Colon (tissue), 2 donors: ENCODE measurements around the gene NBPF1.
A peak's percentile ranks its signal among the peaks of the same experiment; 100 is the strongest.
"Not testable (repeated sequence)": the region's sequence is repeated elsewhere in the genome, so short reads cannot be mapped to it uniquely, and the experiment has no call there.

ENCODE experiments used
- FAIRE-seq: peaks from 2 replicates; lab custom pipeline; 2012; peaks lifted over from hg19 to GRCh38; lab: Jason Lieb, UNC
- donor health status: control.
- donor health status: control.

NBPF1 gene

GRCh38 chr1:16545682-16546095 is 67.7 kb downstream of the NBPF1 start:
- not testable (repeated sequence) for FAIRE-seq

DNA sequence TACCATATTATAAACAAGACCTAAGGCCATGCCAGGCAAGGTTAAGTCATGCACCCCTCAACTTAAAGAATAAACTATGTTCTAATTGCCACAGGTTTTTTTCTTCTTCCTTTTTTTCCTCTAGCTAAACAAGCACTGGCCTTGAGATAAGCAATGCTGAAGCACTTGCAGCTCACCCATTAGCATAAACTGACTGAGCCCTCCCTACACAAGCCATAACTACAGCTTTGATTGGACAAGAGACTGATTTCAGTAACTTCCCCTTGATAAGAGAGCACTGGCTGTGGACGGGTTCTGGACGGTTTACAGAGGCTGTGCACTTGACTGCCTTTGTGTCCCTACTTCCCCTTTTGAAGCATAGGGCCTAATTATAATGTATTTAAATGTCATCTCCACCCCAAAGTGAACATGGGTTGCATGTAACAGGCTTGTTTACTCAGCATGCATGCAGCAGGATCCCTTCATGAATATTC is 72.9 kb downstream of the NBPF1 start:
- peak; percentile 82 for FAIRE-seq

DNA sequence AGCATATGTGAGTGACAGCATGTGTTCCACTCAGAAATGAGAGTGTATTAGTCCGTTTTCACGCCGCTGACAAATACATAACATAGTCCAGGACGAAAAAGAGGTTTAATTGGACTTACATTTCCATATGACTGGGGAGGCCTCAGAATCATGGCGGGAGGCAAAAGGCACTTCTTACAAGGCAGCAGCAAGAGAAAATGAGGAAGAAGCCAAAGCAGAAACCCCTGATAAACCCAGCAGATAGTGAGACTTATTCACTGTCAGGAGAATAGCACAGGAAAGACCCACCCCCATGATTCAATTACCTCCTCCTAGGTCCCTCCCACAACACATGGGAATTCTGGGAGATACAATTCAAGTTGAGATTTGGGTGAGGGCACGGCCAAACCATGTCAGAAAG is 75.8 kb downstream of the NBPF1 start:
- not testable (repeated sequence) for FAIRE-seq

- not testable (repeated sequence) for FAIRE-seq
Measured at GRCh38 chr1:16536796-16537195, 76.6 kb downstream of the NBPF1 start.

- not testable (repeated sequence) for FAIRE-seq
Measured at GRCh38 chr1:16535898-16536297, 77.5 kb downstream of the NBPF1 start.

- not testable (repeated sequence) for FAIRE-seq
Measured at GRCh38 chr1:16535487-16535886, 77.9 kb downstream of the NBPF1 start.

GRCh38 chr1:16534829-16535456 is 78.4 kb downstream of the NBPF1 start:
- FAIRE-seq = not testable (repeated sequence)

DNA sequence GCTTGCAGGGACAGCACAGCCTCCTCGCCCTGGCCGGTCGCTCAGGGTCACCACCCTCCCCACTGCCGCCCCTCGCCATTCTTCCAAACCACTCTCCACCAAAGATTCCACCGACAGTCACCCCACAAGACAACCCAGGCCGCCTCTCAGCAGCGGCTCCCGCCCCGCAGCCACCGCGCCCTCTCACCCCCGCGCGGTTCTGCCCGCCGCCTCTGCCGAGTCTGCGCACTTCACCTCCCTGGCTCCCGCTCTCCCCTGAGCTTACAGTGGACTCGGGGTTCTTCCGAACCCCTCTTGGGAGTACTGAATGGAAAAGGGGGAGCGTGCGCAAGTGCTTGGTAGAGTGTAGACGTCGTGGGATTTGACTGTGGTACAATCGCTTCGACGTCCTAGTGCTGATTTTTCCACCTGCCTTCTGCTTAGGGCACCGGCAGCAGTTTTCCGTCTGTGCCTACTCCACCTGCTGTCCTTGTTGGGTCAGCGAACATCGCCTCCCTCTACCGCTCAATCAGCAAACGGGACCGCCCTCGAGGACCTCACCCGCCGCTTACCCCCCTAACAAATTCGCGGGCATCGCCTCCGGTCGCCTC is 79.0 kb downstream of the NBPF1 start:
- not testable (repeated sequence) for FAIRE-seq

DNA sequence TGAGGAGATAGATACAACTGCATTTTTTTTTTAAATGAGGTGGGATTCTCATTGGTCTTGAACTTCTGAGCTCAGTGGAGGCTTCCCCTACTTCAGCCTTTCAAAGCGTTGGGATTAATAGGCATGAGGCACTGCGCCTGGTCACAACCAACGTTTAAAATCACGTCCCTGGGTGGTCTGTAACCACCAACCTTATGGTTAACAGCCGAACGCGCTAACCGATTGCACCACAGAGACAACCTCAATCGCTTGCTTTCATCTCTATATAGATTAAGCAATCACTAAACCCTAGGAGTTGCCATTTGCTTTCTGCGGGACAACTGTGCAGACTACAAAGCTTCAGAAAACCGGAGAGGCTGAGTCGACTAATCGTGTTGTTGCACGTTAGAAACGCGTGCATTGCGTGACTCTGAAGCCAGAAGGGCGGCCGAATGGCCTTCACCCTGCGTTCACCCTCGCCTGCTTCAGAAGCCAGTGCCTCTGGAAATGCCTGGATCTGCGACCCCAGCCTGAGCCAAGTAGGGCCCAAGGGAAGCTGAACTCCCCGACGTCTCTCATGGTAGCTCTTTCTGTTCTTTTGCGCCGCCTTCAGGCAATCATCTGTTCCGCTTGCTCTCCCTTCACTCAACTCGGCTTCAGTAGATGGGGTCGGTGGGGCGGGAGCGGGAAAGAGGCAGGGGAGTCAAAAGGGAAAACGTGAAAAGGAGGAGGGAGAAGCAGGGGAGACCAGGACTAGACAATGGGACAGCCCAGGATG is 81.0 kb downstream of the NBPF1 start:
- FAIRE-seq = not testable (repeated sequence)

DNA sequence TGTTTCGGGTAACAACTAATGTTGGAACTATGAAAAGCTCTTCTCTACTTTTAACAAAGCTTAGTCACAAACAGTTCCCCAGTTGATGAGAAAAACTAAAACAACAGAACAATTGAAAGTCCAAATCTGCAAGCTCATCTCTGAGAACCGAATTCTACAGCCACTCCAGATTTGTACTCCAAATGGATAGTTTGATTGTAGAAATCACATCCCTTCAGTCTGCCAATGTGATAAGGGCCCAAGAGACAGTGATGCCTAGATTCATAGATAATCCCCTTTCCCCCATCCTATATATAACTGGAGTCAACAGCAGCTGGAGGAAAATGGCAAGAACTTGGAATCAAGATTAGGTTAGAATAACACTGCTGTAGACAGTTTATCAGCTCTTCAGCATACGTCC is 85.0 kb downstream of the NBPF1 start:
- not testable (repeated sequence) for FAIRE-seq

GRCh38 chr1:16525769-16526168 is 87.6 kb downstream of the NBPF1 start:
- FAIRE-seq = not testable (repeated sequence)

- FAIRE-seq = not testable (repeated sequence)
Measured at GRCh38 chr1:16521679-16522078, 91.7 kb downstream of the NBPF1 start.

DNA sequence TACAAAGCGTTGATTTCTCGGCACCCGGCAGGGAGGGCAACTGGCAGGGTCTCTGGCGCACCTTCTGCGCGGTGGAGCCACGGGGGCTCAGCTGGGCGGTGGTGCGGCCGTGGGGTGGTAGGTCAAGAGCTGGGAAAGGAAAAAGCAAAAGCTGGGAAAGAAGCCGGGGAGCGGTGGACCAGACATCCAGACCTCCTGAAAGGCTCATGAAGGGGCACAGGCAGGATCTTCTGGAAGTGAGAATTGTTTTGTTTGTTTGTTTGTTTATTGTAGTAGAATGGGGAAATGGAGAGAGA is 92.1 kb downstream of the NBPF1 start:
- FAIRE-seq = no peak

GRCh38 chr1:16520435-16521287 is 92.7 kb downstream of the NBPF1 start:
- FAIRE-seq = not testable (repeated sequence)

DNA sequence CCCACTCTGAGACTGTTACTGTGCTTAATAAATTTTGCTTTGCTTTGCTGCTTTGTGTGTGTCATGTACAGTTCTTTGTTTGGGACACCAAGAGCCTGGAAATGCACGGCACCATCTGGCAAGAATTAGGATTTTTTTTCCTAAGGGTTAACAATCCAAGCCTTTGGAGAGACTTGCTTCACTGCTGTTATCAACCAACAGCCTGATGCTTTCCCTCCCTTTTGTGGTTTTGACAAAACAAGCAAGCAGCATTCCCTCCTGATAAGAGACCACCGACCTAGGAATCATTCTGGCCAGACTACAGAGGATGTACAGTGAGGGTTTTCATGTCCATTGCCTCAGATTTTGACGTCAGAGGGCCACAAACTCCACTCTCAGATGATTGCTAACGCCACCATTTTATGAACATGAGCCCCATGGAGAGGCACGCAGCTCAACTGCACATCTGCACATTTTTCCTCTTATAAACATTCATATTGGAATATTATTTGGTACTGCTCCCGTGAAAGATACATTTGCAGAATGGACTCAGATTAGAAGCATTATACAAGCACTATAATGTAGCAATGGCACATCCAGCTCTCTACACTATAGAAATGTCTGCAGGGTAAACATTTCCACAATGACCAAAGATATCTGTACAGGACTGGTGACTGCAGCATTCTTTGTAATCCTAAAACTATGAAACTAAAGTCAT is 94.0 kb downstream of the NBPF1 start:
- not testable (repeated sequence) for FAIRE-seq

- FAIRE-seq = not testable (repeated sequence)
Measured at GRCh38 chr1:16518913-16519254, 94.5 kb downstream of the NBPF1 start.

GRCh38 chr1:16516694-16517410 is 96.5 kb downstream of the NBPF1 start:
- not testable (repeated sequence) for FAIRE-seq

GRCh38 chr1:16514107-16515055 is 99.0 kb downstream of the NBPF1 start, which contains the start of gene RNU1-1:
Gene RNU1-1 (minus strand): TSS chr1:16514285.
- FAIRE-seq = peak; percentile 90

DNA sequence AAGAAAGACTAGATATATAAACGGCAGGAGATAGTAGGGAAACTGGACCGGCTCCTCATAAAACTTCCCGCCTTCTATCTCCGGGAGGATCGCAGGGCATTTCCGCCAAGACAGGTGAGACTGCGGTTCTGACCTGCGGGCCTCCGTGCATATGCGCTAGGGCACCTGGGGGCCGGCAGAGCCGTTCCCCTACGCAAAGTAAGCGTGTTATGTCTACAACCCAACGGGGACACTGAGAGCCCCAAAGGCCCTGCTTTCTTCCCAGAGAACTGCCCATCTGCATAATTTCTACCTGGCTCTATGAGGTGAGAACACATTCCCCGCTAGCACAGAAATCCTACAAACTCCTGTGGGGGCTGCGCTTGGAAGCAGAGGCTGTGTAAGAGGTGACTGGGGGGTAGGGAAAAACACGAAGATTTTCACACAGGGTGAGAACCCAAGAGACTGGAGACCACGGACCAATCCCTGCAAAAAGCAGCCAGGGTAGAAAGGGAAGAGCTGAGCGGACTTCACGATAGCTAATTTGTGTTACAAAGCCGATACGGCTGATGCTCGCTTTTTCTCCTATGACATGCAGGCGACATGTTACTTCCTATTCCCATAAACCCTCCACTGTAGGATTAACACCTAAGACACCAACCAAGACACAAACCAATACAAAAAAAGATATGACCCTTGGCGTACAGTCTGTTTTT is 99.8 kb downstream of the NBPF1 start:
- FAIRE-seq = not testable (repeated sequence)
